GM21526 (cell line): ENCODE results near the gene ZNF274.
"Not testable (repeated sequence)": the region's sequence is repeated elsewhere in the genome, so short reads cannot be mapped to it uniquely, and the experiment has no call there.

Experiments used
- ATAC-seq: cut with Tn5 transposase; IDR thresholded peaks from one replicate; pipeline ENCODE4 v1.9.1; 2021; ENCODE audit warnings: moderate library complexity; ENCODE audit not compliant: unreplicated experiment, low FRiP score

The ZNF274 gene

GRCh38 chr19:58209577-58209976, 26.7 kb downstream of the ZNF274 start:
- no peak for ATAC-seq

GRCh38 chr19:58212336-58213074, 29.6 kb downstream of the ZNF274 start:
- ATAC-seq = no peak

DNA sequence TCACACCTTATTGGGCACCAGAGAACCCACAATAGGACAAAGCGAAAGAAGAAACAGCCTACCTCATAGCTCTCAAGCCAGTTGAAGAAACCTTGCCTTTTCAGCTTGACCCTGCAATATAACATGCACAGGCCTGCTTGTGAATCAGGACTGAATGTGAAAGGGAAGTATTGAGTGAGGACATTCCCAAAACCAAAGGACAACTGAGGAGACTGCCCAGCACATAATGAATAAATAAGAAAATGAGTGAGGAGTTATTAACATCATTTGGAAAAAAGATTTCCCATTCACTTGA, 30.2 kb downstream of the ZNF274 start:
- ATAC-seq = no peak

DNA sequence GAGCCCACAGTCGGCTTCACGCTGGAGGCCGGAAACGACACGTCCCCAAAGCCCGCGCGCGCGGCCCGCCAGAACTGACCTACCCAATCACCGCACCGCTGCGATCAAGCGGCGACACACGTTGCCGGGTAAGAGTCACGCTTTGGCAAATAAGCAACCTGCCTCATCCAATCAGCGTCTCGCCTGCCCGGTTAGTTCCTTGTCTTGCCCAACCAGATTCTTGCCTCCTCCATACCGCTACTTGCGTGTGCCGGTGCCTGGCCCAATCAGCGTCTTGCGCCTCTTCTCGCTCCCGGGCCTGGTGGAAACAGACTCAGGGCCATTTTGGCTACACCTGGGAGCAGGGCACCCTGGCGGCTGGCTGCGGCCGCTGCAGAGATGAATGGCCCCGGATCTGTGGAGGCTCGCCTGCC, 34.2 kb downstream of the ZNF274 start:
- no peak for ATAC-seq

DNA sequence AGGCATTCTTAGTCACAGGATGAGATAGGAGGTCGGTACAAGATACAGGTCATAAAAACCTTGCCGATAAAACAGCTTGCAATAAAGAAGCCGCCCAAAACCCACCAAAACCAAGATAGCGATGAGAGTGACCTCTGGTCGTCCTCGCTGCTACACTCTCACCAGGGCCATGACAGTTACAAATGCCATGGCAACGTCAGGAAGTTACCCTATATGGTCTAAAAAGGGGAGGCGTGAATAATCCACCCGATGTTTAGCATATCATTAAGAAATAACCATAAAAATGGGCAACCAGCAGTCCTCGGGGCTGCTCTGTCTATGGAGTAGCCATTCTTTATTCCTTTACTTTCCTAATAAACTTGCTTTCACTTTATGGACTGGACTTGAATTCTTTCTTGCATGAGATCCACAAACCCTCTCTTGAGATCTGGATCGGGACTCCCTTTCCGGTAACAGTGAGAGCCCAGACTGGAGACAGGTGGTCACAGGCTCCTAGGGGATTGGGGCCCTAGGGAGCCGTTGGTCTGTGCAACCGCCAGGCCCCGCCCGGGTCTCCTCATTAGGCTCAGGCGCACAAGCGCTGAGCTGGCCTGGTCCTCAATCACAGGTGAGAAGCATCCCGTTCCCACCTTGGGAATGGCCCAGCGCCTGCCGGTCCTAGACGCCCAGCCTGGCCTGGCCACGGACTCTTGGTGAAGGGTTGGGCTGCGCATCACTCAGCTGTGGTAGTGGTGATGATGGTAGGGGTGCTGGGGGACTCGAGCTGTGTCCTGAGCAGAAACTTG, 34.9 kb downstream of the ZNF274 start:
- no peak for ATAC-seq

DNA sequence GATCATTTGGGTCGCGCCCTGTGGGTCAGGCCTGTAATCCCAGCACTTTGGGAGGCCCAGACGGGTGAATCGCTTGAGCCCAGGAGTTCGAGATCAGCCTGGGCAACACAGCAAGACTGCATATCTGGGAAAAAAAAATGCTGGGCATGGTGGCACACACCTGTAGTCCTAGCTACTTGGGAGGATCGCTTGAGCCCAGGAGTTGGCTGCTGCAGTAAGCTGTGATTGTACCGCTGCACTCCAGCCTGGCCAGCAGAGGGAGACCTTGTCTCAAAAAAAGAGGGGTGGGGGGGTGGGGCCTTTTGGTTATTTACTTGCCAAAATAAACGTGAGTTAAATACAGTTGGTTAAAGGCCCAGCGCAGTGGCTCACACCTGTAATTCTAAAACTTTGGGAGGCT, 36.0 kb downstream of the ZNF274 start:
- no peak for ATAC-seq

GRCh38 chr19:58227964-58228584, 45.2 kb downstream of the ZNF274 start:
- no peak for ATAC-seq

- peak; percentile 81 for ATAC-seq
Measured at GRCh38 chr19:58228585-58229254, 45.9 kb downstream of the ZNF274 start, which contains the start of gene ZNF544. Gene ZNF544, plus strand, starts transcription at chr19:58228914. Its CDS starts 15,110 bp downstream, at chr19:58244024.

DNA sequence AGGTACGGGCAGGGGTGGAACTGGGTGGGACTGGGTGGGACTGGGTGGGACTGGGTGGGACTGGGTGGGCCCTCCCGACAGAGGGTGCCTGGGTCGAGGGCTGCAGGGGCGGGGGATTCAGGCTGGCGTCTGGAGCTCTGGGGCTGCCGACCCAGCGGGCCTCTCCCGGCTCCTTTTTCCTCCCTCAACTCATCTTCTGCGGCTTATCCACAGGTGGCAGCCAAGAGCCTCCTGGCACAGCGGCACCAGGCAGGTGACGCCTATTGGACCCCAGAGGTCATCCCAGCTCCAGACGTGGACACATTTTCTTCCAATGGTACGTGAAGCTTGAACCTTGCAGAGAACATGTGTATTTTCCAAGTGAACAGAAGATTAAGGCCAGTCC, 46.4 kb downstream of the ZNF274 start:
- no peak for ATAC-seq

- no peak for ATAC-seq
Measured at GRCh38 chr19:58237324-58237723, 54.5 kb downstream of the ZNF274 start.

DNA sequence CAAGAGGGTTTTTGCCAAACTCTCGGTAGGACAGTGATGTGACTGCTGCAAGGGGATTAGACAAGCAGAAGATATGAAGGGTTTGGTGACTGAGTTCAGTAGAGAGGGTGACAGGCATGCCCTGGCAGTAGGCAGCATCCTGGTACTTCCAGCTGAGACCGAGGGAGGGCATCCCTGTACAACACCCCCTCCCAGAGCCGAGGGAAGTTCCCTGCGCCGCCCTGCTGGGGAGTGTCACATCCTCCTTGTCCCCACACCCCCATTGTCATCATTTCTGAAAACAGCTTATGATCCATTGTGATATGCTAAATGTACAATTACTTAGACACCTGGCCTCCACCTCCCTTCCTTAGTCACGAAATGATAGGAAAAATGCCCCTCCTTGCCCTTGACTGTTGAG, 60.5 kb downstream of the ZNF274 start:
- no peak for ATAC-seq

- no peak for ATAC-seq
Measured at GRCh38 chr19:58248886-58249285, 66.0 kb downstream of the ZNF274 start.

- ATAC-seq = no peak
Measured at GRCh38 chr19:58252102-58252685, 69.3 kb downstream of the ZNF274 start.

DNA sequence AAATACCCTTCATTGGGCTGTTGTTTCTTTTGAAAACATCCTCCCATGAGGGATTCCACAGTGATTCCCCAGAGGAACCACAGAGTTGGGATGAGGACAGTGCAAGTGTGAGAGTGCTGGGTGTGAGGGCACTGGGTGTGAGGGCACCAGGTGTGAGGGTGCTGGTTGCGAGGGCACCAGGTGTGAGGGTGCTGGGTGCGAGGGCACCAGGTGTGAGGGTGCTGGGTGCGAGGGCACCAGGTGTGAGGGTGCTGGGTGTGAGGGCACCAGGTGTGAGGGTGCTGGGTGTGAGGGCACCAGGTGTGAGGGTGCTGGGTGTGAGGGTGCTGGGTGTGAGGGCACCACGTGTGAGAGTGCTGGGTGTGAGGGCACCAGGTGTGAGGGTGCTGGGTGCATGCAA, 75.4 kb downstream of the ZNF274 start:
- ATAC-seq = not testable (repeated sequence)

DNA sequence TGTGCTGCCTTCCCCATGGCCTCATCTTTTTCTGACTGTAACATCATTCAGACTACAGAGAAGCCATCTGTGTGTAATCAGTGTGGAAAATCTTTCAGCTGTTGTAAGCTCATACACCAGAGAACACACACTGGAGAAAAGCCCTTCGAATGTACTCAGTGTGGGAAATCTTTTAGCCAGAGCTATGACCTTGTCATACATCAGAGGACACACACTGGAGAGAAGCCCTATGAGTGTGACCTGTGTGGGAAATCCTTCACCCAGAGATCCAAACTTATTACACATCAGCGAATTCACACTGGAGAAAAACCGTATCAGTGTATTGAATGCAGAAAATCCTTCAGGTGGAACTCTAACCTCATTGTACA, 78.7 kb downstream of the ZNF274 start:
- no peak for ATAC-seq

DNA sequence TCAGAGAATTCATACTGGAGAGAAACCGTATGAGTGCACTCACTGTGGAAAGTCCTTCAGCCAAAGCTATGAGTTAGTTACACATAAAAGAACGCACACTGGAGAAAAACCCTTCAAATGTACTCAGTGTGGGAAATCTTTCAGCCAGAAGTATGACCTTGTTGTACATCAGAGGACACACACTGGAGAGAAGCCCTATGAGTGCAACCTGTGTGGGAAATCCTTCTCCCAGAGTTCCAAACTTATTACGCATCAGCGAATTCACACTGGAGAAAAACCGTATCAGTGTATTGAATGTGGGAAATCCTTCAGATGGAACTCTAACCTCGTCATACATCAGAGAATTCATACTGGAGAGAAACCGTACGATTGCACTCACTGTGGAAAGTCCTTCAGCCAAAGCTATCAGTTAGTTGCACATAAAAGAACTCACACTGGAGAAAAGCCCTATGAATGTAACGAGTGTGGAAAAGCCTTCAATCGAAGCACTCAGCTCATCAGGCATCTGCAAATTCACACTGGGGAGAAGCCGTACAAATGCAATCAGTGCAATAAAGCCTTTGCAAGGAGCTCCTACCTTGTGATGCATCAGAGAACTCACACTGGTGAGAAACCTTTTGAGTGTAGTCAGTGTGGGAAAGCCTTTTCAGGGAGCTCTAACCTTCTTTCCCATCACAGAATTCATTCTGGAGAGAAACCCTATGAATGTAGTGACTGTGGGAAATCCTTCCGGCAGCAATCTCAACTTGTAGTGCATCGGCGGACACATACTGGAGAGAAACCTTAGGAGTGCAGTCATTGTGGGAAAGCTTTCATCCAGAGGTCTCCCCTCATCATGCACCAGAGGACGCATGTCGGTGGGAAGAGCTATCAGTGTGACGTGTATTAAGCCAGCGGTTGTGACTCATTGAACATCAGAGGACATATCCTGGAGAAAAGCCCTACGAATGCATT, 79.4 kb downstream of the ZNF274 start:
- ATAC-seq = no peak

GRCh38 chr19:58262922-58263296, 80.0 kb downstream of the ZNF274 start:
- no peak for ATAC-seq
